GM21786 (cell line): ENCODE results near the gene FADS3.

Source experiments
- ATAC-seq: cut with Tn5 transposase; IDR thresholded peaks from one replicate; pipeline ENCODE4 v1.9.1; 2021; ENCODE audit not compliant: unreplicated experiment

Gene FADS3

DNA sequence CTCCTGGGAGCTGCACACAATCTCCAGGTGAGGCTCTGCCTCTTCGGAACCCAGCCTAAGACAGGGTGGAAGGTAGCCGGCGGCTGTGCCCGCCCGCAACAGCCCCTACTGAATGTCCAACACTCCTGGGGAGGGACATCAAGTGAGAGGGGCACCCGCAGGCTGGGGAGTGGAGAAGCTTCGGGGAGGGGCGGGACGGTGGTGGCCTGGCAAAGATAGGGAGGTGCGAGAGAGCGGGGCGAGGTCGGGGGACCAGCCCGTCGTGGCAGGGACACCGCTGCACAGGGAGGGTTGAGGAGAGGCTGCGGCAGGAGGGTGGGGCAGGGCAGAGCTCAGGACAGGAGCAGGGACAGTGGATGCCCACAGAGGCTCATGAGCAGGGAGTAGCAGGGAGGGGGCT is 8.9 kb upstream of the FADS3 start:
- no peak for ATAC-seq

- no peak for ATAC-seq
Measured at GRCh38 chr11:61899146-61899841, 7.9 kb upstream of the FADS3 start.

DNA sequence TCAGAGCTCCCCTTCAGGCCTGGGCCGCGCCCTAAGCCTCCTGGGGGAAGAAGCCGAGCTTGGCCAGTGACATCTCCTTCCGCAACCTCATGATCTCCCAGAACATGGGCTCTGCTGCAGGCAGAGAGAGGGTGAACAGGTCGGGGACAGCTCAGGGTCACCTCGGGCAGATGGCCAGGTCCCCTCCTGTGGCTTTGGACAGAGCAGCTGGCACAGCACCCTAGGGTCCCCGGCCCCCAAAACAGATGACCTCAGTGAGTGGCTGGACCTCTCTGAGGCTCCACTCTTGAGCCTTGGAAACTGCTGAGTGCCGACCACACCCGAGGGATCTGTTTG is 6.9 kb upstream of the FADS3 start:
- no peak for ATAC-seq

GRCh38 chr11:61897387-61898246 is 6.3 kb upstream of the FADS3 start:
- ATAC-seq = no peak

DNA sequence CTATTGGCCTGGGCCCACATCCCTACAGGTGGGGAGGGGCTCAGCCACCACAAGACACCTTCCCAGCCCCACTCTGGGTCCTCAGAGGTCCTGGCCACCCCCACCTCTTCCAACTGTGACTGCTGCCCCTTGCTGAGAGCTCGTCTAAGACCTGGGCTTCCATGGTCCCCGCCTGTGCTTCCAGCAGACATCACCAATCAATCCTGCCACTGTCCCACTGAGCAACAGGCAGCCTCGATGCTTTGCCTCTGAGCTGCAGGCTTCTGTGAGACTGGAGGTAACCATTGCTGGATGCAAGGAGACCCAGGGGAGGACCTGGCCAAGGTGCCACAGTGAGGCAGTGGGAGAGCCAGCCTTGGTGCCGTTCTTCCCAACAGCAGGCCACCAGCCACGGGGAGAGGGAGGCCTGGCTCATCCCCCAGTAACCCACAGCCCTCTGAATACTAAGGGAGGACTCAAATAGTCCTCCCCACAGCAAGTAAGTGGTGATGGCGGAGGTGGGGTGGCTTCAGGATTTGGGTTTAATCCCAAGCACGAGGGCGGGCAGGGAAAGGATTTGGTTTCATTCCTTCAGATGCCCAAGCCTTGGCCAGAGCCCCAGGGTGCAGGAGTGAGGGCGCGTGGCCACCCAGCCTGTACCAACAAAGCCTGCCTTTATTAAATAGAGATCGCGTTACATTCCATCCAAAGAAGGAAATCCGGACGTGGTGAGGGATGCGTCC is 5.5 kb upstream of the FADS3 start:
- ATAC-seq = no peak

- no peak for ATAC-seq
Measured at GRCh38 chr11:61895718-61896059, 4.3 kb upstream of the FADS3 start.

DNA sequence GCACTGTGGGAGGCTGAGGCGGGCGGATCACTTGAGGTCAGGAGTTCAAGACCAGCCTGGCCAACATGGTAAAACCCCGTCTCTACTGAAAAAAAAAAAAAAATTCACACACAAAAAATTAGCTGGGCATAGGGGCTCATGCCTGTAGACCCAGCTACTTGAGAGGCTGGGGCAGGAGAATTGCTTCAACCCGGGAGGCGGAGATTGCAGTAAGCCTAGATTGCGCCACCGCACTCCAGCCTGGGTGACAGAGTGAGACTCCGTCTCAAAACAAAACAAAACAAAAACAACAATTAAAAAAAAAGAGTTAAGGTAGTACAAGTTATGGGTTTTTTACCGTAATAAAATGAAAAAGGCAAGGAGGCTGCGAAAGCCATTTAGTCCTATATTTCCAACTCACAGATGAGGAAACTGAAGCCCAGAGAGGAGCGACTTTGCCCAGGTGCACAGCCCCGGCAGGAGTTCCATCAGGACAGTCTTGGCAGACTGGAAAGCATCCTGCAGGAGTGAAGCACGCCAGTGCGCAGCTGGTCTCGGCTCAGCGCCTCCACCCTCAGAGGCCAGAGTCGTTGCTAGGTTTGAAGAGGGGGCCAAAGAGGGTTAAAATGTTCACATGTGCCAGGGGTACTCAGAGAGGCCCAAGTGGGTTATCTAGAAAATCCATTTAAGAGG is 3.8 kb upstream of the FADS3 start:
- ATAC-seq = no peak

- no peak for ATAC-seq
Measured at GRCh38 chr11:61893981-61894380, 2.6 kb upstream of the FADS3 start.

- ATAC-seq = no peak
Measured at GRCh38 chr11:61892085-61892370, 683 bp upstream of the FADS3 start.

- no peak for ATAC-seq
Measured at GRCh38 chr11:61890529-61891330, 615 bp downstream of the FADS3 start.

- no peak for ATAC-seq
Measured at GRCh38 chr11:61889831-61890230, 1.5 kb downstream of the FADS3 start.

DNA sequence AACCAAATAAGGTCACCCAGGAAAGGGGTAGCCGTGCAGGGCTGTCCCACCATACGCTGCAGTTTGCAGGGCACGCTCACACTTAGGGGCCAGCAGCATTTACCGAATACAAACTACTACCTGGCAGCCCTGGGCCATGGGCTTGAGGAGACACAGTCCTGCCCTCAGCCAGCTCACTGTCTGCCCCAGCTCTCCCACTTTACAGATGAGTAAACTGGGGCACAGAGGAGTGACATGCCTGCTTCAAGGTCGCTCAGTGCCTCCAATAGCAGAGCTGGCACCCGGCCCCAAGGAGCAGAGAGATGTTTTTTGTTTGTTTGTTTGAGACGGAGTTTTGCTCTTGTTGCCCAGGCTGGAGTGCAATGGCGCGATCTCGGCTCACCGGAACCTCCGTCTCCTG is 2.8 kb downstream of the FADS3 start:
- ATAC-seq = no peak

DNA sequence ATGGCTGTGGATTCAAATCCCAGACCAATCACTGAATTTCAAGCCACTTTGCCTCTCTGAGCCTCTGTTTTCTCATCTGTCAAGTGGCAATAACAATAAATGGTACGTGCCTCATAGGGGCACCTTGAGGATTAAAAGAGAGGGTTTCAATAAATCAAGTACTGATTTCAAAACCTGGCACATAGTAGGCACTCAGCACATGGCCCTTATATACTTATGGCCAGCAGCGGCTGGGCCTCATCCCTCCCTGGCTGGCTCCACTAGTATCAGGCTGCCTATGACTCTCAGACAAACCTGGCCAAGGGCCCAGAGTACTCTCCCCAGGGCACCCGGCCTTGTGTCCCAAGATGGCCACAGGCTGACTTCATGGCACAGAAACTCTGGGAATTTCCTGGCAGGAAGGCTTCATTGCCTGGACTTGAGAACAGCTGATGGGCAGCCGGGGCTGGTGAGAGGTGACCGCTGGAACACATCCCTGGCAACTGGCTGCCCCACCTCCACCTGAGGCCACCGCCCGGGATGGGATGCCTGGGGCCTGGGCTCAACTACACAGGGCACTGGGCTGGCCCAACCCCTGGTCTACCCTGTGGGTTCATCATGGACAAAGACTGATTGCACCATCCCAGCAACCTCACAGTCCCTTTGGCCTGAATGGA is 3.4 kb downstream of the FADS3 start:
- ATAC-seq = no peak

DNA sequence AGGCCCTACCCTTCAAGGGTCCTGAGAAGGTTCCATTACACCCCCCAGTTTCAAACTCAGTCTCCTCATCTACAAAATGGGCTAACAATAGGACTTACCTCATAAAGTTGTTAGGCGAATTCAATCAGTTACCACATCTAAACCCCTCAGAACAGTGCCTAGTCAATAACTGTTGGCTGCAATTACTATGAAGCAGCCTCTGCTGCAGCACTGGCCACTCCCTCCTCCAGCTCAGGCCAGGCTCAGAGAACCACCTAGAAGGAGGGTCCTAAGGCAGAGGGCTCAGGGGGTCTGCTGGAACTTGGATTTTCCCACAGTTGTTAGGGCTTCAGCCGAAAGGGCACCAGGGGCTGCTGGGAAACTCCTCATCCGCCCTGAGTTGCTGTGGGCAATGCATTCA is 4.7 kb downstream of the FADS3 start:
- ATAC-seq = no peak

GRCh38 chr11:61885784-61886580 is 5.4 kb downstream of the FADS3 start:
- no peak for ATAC-seq

- no peak for ATAC-seq
Measured at GRCh38 chr11:61885166-61885778, 6.1 kb downstream of the FADS3 start.

DNA sequence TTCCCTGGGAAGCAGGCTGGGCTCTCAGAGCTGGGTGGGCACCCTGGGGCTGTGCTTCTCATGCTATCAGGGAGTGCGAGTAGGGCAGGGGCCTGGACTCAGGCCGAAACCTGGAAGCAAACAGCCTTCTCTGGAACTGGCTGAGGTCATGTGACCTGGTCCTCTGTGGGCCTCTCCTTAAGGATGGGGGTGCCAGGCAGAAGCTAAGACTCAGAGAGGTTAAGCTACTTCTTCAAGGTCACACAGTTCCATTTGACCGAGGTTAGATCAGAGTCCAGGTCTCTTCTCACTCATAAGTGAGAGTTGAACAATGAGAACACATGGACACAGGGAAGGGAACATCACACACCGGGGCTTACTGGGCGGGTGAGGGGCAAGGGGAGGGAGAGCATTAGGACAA is 7.4 kb downstream of the FADS3 start:
- ATAC-seq = no peak

- ATAC-seq = no peak
Measured at GRCh38 chr11:61883327-61883726, 8.0 kb downstream of the FADS3 start.

- no peak for ATAC-seq
Measured at GRCh38 chr11:61882879-61883278, 8.5 kb downstream of the FADS3 start.
